ENCODE measurements around the gene FAM72A. TPM values are rescaled to one million over a fixed set of nuclear protein-coding genes. Genes with fewer than 3 reads are reported as not detected.
"Not testable (repeated sequence)": the region's sequence is repeated elsewhere in the genome, so short reads cannot be mapped to it uniquely, and the experiment has no call there.

The FAM72A gene
- total RNA-seq, 1 donor from 2014 or later: 4.2 TPM

GRCh38 chr1:206175459-206176113 lies 27.1 kb downstream of the FAM72A start:
- DNase-seq (ENCODE audit: low spot score); intact Hi-C loops (cut with DNase I): not testable (repeated sequence)
- peak; percentile 81 for ATAC-seq

- DNase-seq (ENCODE audit: low spot score); intact Hi-C loops (cut with DNase I): not testable (repeated sequence)
- ATAC-seq: peak; percentile 81
These were observed 28.3 kb downstream of the FAM72A start for GRCh38 chr1:206174182-206174868.

DNA sequence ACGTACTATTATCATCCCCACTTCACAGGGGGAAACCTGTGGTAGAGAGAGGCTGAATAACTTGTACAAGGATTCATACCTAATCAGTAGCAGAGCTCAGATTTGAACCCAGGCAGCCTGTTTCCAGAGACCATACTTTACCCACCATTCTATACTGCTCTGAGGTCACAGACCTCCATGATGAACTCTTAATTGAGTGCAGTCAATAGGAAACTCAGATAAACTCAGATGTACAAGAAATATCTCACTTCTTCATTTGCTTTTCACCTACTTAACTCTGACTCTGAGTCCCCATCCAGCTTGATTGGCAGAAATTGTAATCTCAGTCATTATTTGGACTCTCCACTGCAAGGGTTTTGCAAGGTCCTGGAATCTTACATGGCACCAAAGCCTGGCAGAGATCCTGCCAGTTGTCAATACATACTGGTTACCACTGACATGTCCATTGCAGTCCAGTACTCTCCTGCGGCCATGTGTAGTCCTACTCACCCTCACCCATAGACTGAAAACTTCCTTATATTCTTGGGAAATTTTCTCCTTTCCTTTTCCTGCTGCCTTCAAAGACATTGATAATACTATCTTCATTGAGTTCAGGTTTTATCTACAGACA lies 29.4 kb downstream of the FAM72A start:
- DNase-seq (ENCODE audit: low spot score); intact Hi-C loops (cut with DNase I); ATAC-seq: not testable (repeated sequence)

- intact Hi-C loops (cut with DNase I); DNase-seq (ENCODE audit: low spot score): not testable (repeated sequence)
- ATAC-seq: peak; percentile 48
These were observed 32.8 kb downstream of the FAM72A start for GRCh38 chr1:206169794-206170193.

DNA sequence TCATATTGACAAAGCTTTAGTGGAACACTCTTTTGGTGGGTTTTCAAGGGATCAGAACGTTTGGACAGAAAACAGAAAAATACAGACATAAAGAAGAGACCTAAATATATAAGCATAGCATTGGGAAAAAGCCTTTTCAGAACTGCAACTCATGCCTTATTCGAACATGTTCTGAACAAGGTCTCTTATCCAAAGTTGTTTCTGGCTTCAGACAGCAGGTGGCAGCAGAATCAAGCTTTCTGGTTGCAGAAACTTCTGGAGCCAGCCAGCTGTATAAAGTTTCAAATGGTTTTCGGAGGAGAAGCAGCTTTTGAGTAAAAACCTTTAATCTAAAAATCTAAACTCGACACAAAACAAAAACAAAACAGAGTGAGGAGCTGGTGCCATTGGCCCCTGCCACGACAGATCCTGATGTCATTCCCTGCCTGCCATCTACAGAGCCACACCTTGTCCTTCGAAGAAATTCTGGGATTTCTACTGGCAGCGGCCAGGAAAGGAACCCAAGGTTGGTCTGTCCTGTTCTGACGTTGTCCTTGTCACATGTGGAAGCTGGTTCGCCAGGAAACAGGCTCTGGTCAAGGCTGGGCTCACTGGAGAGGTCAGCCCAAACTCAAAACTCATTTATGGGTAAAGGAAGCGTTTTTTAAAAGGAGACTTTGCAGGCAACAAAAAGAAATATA lies 35.1 kb downstream of the FAM72A start:
- not testable (repeated sequence) for DNase-seq (ENCODE audit: low spot score)

GRCh38 chr1:206145771-206146290 lies 56.8 kb downstream of the FAM72A start:
- DNase-seq (ENCODE audit: low spot score) (no peak), ATAC-seq (no peak)
- intact Hi-C loops (cut with DNase I): no loop called here

More for the DNA sequence above, 35.1 kb downstream of the FAM72A start:
- peak; percentile 91 for ATAC-seq
- intact Hi-C loops (cut with DNase I): not testable (repeated sequence)

GRCh38 chr1:206144605-206145004 lies 58.0 kb downstream of the FAM72A start:
- ATAC-seq: no peak
- DNase-seq (ENCODE audit: low spot score): no peak
- intact Hi-C loops (cut with DNase I): no loop called here

DNA sequence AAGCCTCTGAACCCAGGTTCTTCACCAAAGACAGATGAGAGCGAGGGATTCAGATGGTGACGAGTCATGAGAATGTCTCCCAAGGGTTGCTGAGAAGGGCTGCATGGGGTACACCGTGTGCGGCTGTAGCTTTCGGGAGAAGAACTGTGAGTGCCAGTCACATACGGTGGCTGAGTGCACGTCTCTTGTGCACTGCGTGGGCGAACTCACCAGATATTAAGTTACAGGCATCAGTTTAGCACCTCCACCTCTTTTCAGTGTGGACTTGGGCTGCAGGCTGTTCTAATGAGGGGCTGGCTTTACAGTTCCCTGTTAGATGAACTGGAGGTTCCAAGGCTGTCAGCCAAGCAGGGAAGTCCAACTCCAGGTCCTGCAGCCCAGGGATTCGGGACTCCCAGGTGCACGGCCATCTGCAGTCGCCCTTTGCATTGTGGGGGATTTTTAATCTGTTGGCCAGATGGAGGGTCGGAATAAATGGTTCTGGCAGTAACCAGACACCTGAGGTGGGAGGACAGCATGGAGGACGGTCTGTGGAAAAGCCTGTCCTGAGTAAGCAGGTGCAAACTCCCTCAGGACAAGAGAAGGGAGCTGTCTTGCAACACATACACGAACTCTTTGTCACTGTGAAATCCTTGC lies 59.0 kb downstream of the FAM72A start:
- ATAC-seq: no peak
- intact Hi-C loops (cut with DNase I): no loop called here
- no peak for DNase-seq (ENCODE audit: low spot score)

DNA sequence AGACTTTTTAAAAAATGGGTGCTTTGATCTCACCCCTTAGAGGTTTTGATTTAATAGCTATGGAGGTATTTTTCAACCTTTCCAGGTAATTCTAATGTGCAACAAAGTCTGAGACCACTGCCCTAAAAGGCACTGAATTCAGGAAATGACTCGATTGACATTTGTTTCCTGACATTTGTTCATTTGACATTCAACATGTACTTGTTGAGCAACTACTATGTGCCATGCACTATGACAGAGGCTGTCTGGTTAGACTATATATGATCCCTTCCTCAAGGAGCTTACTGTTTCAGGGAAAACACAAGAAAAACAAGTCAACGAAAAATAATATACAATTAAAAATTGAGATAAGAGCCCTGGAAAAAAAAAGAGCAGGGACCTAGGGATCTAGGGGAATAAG lies 59.9 kb downstream of the FAM72A start:
- ATAC-seq (no peak), DNase-seq (ENCODE audit: low spot score) (no peak)
- intact Hi-C loops (cut with DNase I): no loop called here

DNA sequence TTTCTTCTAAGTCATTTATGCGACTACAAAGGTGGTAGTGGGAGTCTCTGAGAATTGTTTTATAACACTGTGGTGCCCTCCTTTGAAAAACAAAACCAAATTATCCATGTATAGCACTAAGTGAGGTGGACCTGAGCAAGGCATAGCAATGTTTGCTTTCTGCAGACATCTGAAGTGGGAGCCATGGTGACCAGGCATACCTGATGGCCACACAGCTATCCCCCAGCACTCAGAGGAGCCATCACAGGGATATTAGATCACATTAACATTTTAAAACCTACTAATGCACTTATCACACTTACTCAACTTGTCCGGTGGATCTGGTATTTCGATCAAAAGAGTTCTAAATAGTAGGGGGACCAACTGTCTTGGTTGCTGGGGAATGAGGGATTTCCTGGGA lies 60.6 kb downstream of the FAM72A start:
- intact Hi-C loops (cut with DNase I): no loop called here
- DNase-seq (ENCODE audit: low spot score) (no peak), ATAC-seq (no peak)

- intact Hi-C loops (cut with DNase I): no loop called here
- ATAC-seq: no peak
- DNase-seq (ENCODE audit: low spot score): no peak
These were observed 66.4 kb downstream of the FAM72A start for GRCh38 chr1:206136241-206136640.

Other genes starting within 250 kb of the FAM72A start
- gene RAB7B, start 199.4 kb downstream of the FAM72A start, total RNA-seq: 5.1 TPM
- 1.1 TPM for gene CTSE, start 178.9 kb downstream of the FAM72A start, total RNA-seq
- gene RHEX, start 149.7 kb downstream of the FAM72A start, total RNA-seq: 1.2 TPM
- gene AVPR1B, start 85.5 kb downstream of the FAM72A start, total RNA-seq: not detected
- gene SRGAP2, start 702 bp upstream of the FAM72A start, total RNA-seq: 149 TPM

Data from sciatic nerve (tissue), 2 donors.